Fibroblast of the aortic adventitia (primary cell): ENCODE results near the gene BCL11A. TPM values are rescaled to one million over a fixed set of nuclear protein-coding genes. Genes with fewer than 3 reads are reported as not detected.

Experiments
- DNase-seq: peaks from one replicate; pipeline ENCODE4 v3.0.0-alpha.2; 2010; ENCODE audit warnings: low read depth
- H3K4me3 ChIP-seq: 2 replicates; pipeline ENCODE4 v1.5.1; 2011; ENCODE audit warnings: low read depth, mild to moderate bottlenecking, control low read depth, low read length, moderate library complexity
- CTCF ChIP-seq: IDR thresholded peaks from 2 replicates; pipeline ENCODE4 v1.5.1; 2011; ENCODE audit warnings: mild to moderate bottlenecking, low read length, control low read depth, inconsistent platforms; ENCODE audit not compliant: insufficient read depth
- total RNA-seq: library from RNA; depleted of rRNA; stranded (reverse); fragments of >200 nt; gene quantifications from 2 replicates; pipeline ENCODE4 v1.2.3, GENCODE V29; 2012; ENCODE audit warnings: low replicate concordance

The BCL11A gene
- total RNA-seq, 1 donor = 0.09 TPM

- DNase-seq = no peak
- no peak for TF ChIP-seq CTCF
- no peak overlapping the region for H3K4me3 ChIP-seq
Measured at GRCh38 chr2:60438653-60439052, 114.8 kb downstream of the BCL11A start.

- no peak overlapping the region for H3K4me3 ChIP-seq
- no peak for DNase-seq
- no peak for TF ChIP-seq CTCF
Measured at GRCh38 chr2:60438131-60438530, 115.3 kb downstream of the BCL11A start.

- DNase-seq = no peak
- no peak for TF ChIP-seq CTCF
- H3K4me3 ChIP-seq = no peak overlapping the region
Measured at GRCh38 chr2:60437080-60437696, 116.3 kb downstream of the BCL11A start.

- H3K4me3 ChIP-seq = no peak overlapping the region
- TF ChIP-seq CTCF = no peak
- no peak for DNase-seq
Measured at GRCh38 chr2:60433018-60433596, 120.3 kb downstream of the BCL11A start.

GRCh38 chr2:60432035-60432601 is 121.3 kb downstream of the BCL11A start:
- no peak overlapping the region for H3K4me3 ChIP-seq
- TF ChIP-seq CTCF = no peak
- DNase-seq = no peak

- DNase-seq = no peak
- H3K4me3 ChIP-seq = no peak overlapping the region
- no peak for TF ChIP-seq CTCF
Measured at GRCh38 chr2:60429681-60430080, 123.8 kb downstream of the BCL11A start.

- no peak for TF ChIP-seq CTCF
- no peak for DNase-seq
- H3K4me3 ChIP-seq = no peak overlapping the region
Measured at GRCh38 chr2:60426880-60427279, 126.6 kb downstream of the BCL11A start.
